HEK293T (cell line): ENCODE data around the gene UBD.

Experiments
- CTCF ChIA-PET: fragments of 350-600 bp; formaldehyde crosslinking; extraction: SDS; loops from one replicate; lab custom pipeline; 2021; ENCODE audit warnings: antibody characterized with exemption, inconsistent platforms; lab: Yijun Ruan, JAX
- POLR2A ChIA-PET: fragments of 350-600 bp; formaldehyde crosslinking; extraction: SDS; loops from one replicate; lab custom pipeline; 2020; ENCODE audit warnings: antibody characterized with exemption, inconsistent platforms; lab: Yijun Ruan, JAX
- DNase-seq: peaks from one replicate; pipeline ENCODE4 v3.0.0; 2012; ENCODE audit warnings: mixed read lengths; ENCODE audit errors: extremely low spot score
- ARNT ChIP-seq: fragments of 450-650 bp; IDR thresholded peaks from 2 replicates; pipeline ENCODE4 v1.6.1; 2017; ENCODE audit warnings: mild to moderate bottlenecking
- BHLHE40 ChIP-seq: fragments of 450-650 bp; IDR thresholded peaks from 2 replicates; pipeline ENCODE4 v1.6.1; 2016; ENCODE audit warnings: mild to moderate bottlenecking, moderate library complexity, borderline replicate concordance
- CTBP1 ChIP-seq: fragments of 450-650 bp; IDR thresholded peaks from 2 replicates; pipeline ENCODE4 v1.6.1; 2016; ENCODE audit warnings: borderline replicate concordance
- ELF4 ChIP-seq: fragments of 450-650 bp; IDR thresholded peaks from 2 replicates; pipeline ENCODE4 v1.6.1; 2017; ENCODE audit warnings: antibody characterized with exemption
- FOXA1 ChIP-seq: fragments of 450-650 bp; IDR thresholded peaks from 2 replicates; pipeline ENCODE4 v1.6.1; 2016; ENCODE audit warnings: mild to moderate bottlenecking
- FOXK2 ChIP-seq: fragments of 450-650 bp; IDR thresholded peaks from 2 replicates; pipeline ENCODE4 v1.6.1; 2016; ENCODE audit warnings: mild to moderate bottlenecking
- FOXM1 ChIP-seq: fragments of 450-650 bp; IDR thresholded peaks from 2 replicates; pipeline ENCODE4 v1.6.1; 2017; ENCODE audit warnings: mild to moderate bottlenecking, borderline replicate concordance
- HDGF ChIP-seq: fragments of 450-650 bp; IDR thresholded peaks from 2 replicates; pipeline ENCODE4 v1.6.1; 2017; ENCODE audit warnings: antibody characterized with exemption, borderline replicate concordance
- L3MBTL2 ChIP-seq: fragments of 450-650 bp; conservative IDR thresholded peaks from 2 replicates; pipeline ENCODE4 v1.6.1; 2016; ENCODE audit warnings: mild to moderate bottlenecking
- LEF1 ChIP-seq: fragments of 450-650 bp; IDR thresholded peaks from 2 replicates; pipeline ENCODE4 v1.6.1; 2017; ENCODE audit warnings: mild to moderate bottlenecking, borderline replicate concordance
- NFRKB ChIP-seq: fragments of 450-650 bp; IDR thresholded peaks from 2 replicates; pipeline ENCODE4 v1.6.1; 2016; ENCODE audit warnings: mild to moderate bottlenecking, moderate library complexity
- SP1 ChIP-seq: fragments of 450-650 bp; IDR thresholded peaks from 2 replicates; pipeline ENCODE4 v1.6.1; 2017
- SUZ12 ChIP-seq: fragments of 450-650 bp; IDR thresholded peaks from 2 replicates; pipeline ENCODE4 v1.6.1; 2016; ENCODE audit warnings: mild to moderate bottlenecking
- TARDBP ChIP-seq: fragments of 450-650 bp; IDR thresholded peaks from 2 replicates; pipeline ENCODE4 v1.6.1; 2016
- ZNF384 ChIP-seq: fragments of 450-650 bp; IDR thresholded peaks from 2 replicates; pipeline ENCODE4 v1.6.1; 2016
- TF ChIP-seq, protein P1 (sequence below): fragments of 450-650 bp; IDR thresholded peaks from 2 replicates; pipeline ENCODE4 v1.6.1; 2016

UBD gene

GRCh38 chr6:29598172-29598747 lies 38.7 kb upstream of the UBD start:
- CTCF ChIA-PET, result no interaction called here
- POLR2A ChIA-PET, result no interaction called here
- TF ChIP-seq CTBP1 (no peak), ZNF384 (no peak), FOXK2 (no peak)
- no peak for DNase-seq

- no peak for DNase-seq
- POLR2A ChIA-PET, result no interaction called here
- CTCF ChIA-PET, result interaction anchor here (1.2 kb wide), 1 partner anchor 57 kb away, joined by 3 read pairs; no protein-coding TSS in a partner anchor
- TF ChIP-seq SUZ12 (no peak), FOXM1 (no peak)
Measured at GRCh38 chr6:29597184-29597583, 37.7 kb upstream of the UBD start.

- ChIA-PET CTCF (interaction anchor here (1.2 kb wide), 1 partner anchor 58 kb away, joined by 3 read pairs; no protein-coding TSS in a partner anchor), POLR2A (no interaction called here)
- TF ChIP-seq ARNT (no peak), FOXM1 (no peak), SP1 (no peak), FOXA1 (no peak), CTBP1 (no peak), BHLHE40 (no peak), ELF4 (no peak), ZNF384 (no peak), NFRKB (no peak), FOXK2 (no peak), SUZ12 (no peak), HDGF (no peak), LEF1 (no peak), L3MBTL2 (no peak), TARDBP (no peak)
- TF ChIP-seq, protein P1, sequence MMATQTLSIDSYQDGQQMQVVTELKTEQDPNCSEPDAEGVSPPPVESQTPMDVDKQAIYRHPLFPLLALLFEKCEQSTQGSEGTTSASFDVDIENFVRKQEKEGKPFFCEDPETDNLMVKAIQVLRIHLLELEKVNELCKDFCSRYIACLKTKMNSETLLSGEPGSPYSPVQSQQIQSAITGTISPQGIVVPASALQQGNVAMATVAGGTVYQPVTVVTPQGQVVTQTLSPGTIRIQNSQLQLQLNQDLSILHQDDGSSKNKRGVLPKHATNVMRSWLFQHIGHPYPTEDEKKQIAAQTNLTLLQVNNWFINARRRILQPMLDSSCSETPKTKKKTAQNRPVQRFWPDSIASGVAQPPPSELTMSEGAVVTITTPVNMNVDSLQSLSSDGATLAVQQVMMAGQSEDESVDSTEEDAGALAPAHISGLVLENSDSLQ, result no peak
- DNase-seq, result no peak
Measured at GRCh38 chr6:29596381-29596900, 36.9 kb upstream of the UBD start.

GRCh38 chr6:29593199-29593855 lies 33.8 kb upstream of the UBD start:
- POLR2A ChIA-PET, result interaction anchor here (0.6 kb wide), 1 partner anchor 556 kb away, joined by 3 read pairs; no protein-coding TSS in a partner anchor

GRCh38 chr6:29591677-29592076 lies 32.1 kb upstream of the UBD start:
- DNase-seq, result no peak
- TF ChIP-seq NFRKB (no peak), LEF1 (no peak), L3MBTL2 (no peak), FOXK2 (no peak), SP1 (no peak), ARNT (no peak), HDGF (no peak)
- CTCF ChIA-PET, result no interaction called here
- POLR2A ChIA-PET, result no interaction called here

More at GRCh38 chr6:29593199-29593855, 33.8 kb upstream of the UBD start:
- TF ChIP-seq L3MBTL2, result no peak
- no peak for TF ChIP-seq HDGF
- no peak for TF ChIP-seq SP1
- no peak for TF ChIP-seq BHLHE40
- no peak for TF ChIP-seq LEF1
- no peak for DNase-seq
- CTCF ChIA-PET, result no interaction called here

DNA sequence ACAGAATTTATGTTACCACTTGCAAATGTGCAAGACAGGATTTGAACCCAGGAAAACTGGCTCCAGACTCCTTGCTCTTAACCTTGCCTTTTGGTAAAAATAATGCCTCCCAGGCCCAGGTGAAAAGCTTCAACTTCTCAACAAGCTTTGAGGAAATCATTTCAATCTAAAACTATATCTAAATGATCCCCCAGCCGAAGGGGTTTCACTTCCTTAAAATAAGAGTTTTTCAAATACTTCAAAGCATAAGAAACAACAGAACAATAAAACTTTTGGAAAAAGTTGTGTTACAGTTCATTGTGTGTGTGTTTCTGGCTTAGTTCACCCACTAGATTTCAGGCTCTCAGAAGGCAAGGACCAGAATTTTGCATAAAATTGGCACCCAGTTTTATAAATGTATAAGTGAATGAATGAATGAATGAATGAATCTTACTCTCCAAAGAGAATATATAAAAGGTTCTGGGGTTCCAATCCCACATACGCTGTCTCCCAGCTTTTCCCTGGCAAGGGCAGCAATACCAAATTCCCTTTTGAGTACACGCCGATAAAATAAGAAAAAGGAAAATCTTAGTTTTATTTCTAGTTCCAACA lies 30.8 kb upstream of the UBD start:
- TF ChIP-seq L3MBTL2 (no peak), FOXK2 (no peak), ARNT (no peak), ZNF384 (no peak), SUZ12 (no peak)
- TF ChIP-seq, protein P1, result no peak
- POLR2A ChIA-PET, result no interaction called here
- CTCF ChIA-PET, result interaction anchor here (0.6 kb wide), 1 partner anchor 703 kb away, joined by 4 read pairs; no protein-coding TSS in a partner anchor
- no peak for DNase-seq

GRCh38 chr6:29589423-29590048 lies 30.0 kb upstream of the UBD start:
- no peak for TF ChIP-seq L3MBTL2
- TF ChIP-seq BHLHE40, result no peak
- no peak for TF ChIP-seq ARNT
- no peak for TF ChIP-seq CTBP1
- TF ChIP-seq LEF1, result no peak
- TF ChIP-seq ZNF384, result no peak
- no peak for TF ChIP-seq SP1
- no peak for TF ChIP-seq FOXK2
- TF ChIP-seq TARDBP, result no peak
- TF ChIP-seq FOXA1, result no peak
- TF ChIP-seq, protein P1, result no peak
- TF ChIP-seq ELF4, result no peak
- no peak for TF ChIP-seq NFRKB
- TF ChIP-seq HDGF, result no peak
- TF ChIP-seq FOXM1, result no peak
- TF ChIP-seq SUZ12, result no peak
- ChIA-PET POLR2A (interaction anchor here (1.0 kb wide), 1 partner anchor 604 kb away, joined by 3 read pairs; no protein-coding TSS in a partner anchor), CTCF (no interaction called here)
- DNase-seq, result peak; percentile 57
